HuH-7.5 (cell line): ENCODE measurements around the gene SLC35E3.
"Not testable (repeated sequence)": the region's sequence is repeated elsewhere in the genome, so short reads cannot be mapped to it uniquely, and the experiment has no call there.

Experiments
- DNase-seq: peaks from one replicate; pipeline ENCODE4 v3.0.0; 2011; ENCODE audit warnings: low spot score

The SLC35E3 gene

GRCh38 chr12:68796399-68796798 is 50.4 kb downstream of the SLC35E3 start:
- DNase-seq: no peak

- no peak for DNase-seq
Observed at GRCh38 chr12:68798882-68799234, 52.9 kb downstream of the SLC35E3 start.

GRCh38 chr12:68800294-68800693 is 54.3 kb downstream of the SLC35E3 start:
- no peak for DNase-seq

GRCh38 chr12:68801124-68801523 is 55.1 kb downstream of the SLC35E3 start:
- not testable (repeated sequence) for DNase-seq

DNA sequence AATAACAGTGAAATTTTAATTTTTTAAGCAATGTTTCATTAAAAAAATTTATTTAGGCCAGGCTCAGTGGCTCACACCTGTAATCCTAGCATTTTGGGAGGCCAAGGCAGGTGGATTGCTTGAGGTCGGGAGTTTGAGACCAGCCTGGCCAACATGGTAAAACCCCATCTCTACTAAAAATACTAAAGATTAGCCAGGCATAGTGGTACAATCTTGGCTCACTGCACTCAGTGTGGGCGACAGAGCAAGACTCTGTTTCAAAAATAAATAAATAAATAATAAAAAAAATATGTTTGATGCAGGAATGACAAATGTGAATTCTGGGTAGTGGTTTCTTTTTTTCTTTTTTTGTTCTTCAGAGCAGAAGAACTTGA is 56.4 kb downstream of the SLC35E3 start:
- not testable (repeated sequence) for DNase-seq

GRCh38 chr12:68802911-68803651 is 57.1 kb downstream of the SLC35E3 start:
- DNase-seq: not testable (repeated sequence)

DNA sequence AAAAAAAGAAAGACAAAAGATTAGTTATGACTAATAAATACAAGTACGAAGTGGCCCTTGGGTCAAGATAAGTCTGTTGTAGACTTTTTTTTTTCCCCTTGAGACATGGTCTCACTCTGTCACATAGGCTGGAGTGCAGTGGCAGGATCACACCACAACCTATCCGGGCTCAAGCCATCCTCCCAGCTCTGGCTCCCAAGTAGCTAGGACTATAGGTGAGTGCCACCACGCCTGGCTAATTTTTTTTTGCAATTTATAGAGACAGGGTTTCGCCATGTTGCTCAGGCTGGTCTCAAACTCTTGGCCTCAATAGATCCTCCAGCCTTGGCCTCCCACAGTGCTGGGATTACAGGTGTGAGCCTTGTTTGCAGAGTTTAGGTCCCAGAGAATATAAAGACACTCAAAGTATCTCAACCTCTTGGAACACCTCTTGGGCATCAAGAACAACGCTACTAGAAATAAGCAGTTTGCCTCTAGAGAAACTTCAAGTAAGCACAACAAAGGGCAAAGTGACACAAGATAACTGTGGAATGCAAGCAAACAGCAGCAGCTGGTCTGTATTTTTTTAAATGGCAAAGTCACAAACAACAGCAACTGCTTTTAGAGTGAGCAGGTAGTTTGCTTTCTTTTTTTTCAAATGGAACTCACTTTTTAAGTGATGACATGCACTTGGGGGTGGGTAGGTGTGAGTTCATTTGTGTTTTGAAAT is 58.1 kb downstream of the SLC35E3 start:
- no peak for DNase-seq

- DNase-seq: peak; percentile 37
Observed at GRCh38 chr12:68804657-68805591, 58.9 kb downstream of the SLC35E3 start.

- DNase-seq: no peak
Observed at GRCh38 chr12:68805592-68806120, 59.7 kb downstream of the SLC35E3 start.

DNA sequence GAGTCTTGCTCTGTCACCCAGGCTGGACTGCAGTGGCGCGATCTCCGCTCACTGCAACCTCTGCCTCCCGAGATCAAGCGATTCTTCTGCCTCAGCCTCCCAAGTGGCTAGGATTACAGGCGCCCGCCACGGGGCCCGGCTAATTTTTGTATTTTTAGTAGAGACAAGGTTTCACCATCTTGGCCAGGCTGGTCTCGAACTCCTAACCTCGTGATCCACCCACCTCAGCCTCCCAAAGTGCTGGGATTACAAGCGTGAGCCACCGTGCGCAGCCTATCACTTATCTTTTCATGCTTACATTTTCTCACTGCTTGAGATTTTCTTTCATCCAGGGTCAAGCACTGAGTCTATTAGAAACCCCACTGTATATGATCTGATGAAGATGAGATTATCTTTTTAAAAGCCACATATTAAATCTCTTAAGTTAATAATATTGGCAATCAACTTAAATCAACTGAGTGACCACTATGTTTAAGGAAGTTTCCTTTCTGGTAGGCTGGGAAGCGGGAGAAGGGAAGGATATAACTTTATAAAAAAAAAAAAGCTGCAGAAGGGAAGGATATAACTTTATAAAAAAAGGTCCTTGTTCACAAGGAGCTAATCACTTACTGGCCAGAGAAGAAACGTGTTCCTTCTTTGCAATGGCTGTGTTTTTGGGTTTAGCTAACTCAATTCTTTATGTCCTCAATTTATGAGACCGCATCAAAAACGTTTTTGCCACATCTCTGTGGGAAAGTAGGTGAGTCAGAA is 60.7 kb downstream of the SLC35E3 start:
- no peak for DNase-seq

DNA sequence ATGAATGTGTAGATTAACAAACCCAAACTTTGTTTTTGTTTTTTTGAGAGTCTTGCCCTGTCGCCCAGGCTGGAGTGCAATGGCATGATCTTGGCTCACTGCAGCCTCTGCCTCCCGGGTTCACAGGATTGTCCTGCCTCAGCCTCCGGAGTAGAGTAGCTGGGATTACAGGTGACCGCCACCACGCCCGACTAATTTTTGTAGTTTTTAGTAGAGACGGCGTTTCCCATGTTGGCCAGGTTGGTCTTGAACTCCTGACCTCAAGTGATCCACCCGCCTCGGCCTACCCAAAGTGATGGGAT is 61.2 kb downstream of the SLC35E3 start:
- DNase-seq: not testable (repeated sequence)

DNA sequence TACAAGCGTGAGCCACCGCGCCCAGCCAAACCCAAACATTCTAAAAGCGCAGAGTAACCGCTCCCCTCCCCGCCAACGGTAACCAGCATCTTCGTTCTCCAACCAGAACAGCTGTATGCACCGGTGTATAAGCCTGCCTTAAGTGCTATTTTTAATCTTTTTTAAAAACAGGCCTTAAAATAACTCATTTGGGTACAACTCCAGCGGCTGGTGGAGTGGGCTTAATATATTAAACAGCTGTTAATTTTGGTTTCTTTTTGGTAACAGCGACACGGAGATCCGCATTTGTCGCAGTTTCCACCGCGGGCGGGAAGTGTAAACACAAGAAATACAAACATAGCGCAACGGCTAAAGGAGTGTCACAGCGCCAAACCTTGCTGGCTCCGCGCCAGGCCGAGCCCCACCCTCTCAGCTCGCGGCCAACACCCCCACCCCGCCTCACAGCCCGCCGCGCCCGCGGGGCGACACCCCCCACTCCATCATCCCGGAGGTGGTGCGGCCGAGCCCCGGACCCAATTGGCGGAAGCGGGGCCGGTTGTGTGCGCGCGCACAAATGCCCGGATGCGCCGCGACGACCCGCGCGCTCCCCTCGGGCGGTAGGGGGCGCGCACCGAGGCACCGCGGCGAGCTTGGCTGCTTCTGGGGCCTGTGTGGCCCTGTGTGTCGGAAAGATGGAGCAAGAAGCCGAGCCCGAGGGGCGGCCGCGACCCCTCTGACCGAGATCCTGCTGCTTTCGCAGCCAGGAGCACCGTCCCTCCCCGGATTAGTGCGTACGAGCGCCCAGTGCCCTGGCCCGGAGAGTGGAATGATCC is 61.8 kb downstream of the SLC35E3 start, which contains the start of gene MDM2:
TSS of gene MDM2 (plus strand) at position 602 of the 812 bp plus-strand sequence. CDS start 301 bp downstream, outside the sequence.
- DNase-seq: peak; percentile 95

- peak; percentile 53 for DNase-seq
Observed at GRCh38 chr12:68808388-68809189, 62.6 kb downstream of the SLC35E3 start.

GRCh38 chr12:68809190-68810026 is 63.4 kb downstream of the SLC35E3 start:
- no peak for DNase-seq

- not testable (repeated sequence) for DNase-seq
Observed at GRCh38 chr12:68810027-68810389, 64.0 kb downstream of the SLC35E3 start.

- not testable (repeated sequence) for DNase-seq
Observed at GRCh38 chr12:68811573-68811972, 65.6 kb downstream of the SLC35E3 start.

- DNase-seq: no peak
Observed at GRCh38 chr12:68812553-68813241, 66.7 kb downstream of the SLC35E3 start.

DNA sequence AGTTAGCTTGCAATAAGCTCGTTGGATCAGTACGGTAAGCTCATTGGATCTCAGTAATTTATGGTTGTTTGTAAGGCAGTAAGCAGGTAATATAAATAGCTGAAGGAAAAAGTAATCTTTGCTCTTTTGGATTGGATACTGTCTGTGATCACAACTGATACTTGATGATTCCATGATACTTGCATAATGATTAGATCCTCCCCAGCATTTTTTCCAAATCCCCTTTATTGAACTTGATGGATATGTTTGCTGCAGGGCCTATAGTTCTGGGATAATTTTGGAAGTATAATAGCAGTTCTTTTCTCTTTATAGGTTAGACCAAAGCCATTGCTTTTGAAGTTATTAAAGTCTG is 67.2 kb downstream of the SLC35E3 start:
- DNase-seq: no peak
